HEK293 (cell line): ENCODE data around the gene KCNMB2.

ENCODE experiments used
- CTCF ChIA-PET: fragments of 350-600 bp; formaldehyde crosslinking; extraction: SDS; loops from one replicate; lab custom pipeline; 2021; ENCODE audit warnings: antibody characterized with exemption; lab: Yijun Ruan, JAX
- POLR2A ChIA-PET: fragments of 300-600 bp; formaldehyde crosslinking; extraction: SDS; loops from one replicate; lab custom pipeline; 2020; ENCODE audit warnings: antibody characterized with exemption, inconsistent platforms; lab: Yijun Ruan, JAX
- H3K27ac ChIP-seq: fragments of 200-500 bp; sonication (Bioruptor generic); 2 replicates; pipeline ENCODE4 v1.5.1; 2014; ENCODE audit warnings: low read depth, low read length, control low read depth, inconsistent platforms; ENCODE audit errors: extremely low read depth
- H3K36me3 ChIP-seq, 2 experiments: fragments of 200-500 bp in 1 of 2; sonication (Bioruptor generic) in 1 of 2; 1 replicate in 1 of 2; 2 replicates in 1 of 2; pipeline ENCODE4 v1.5.1; 2014 to 2017; ENCODE audit warnings: inconsistent platforms in 2 of 2, low read length in 2 of 2; ENCODE audit not compliant: control insufficient read depth in 2 of 2, insufficient read depth in 1 of 2
- H3K4me1 ChIP-seq: fragments of 200-500 bp; sonication (Bioruptor generic); 2 replicates; pipeline ENCODE4 v1.5.1; 2014; ENCODE audit warnings: mild to moderate bottlenecking, low read length, inconsistent platforms; ENCODE audit not compliant: control insufficient read depth, insufficient read depth
- H3K4me3 ChIP-seq: 2 replicates; pipeline ENCODE4 v1.5.1; 2011; ENCODE audit warnings: low read depth, mild to moderate bottlenecking, control low read depth, low read length, moderate library complexity
- H3K9me3 ChIP-seq: fragments of 200-500 bp; sonication (Bioruptor generic); 2 replicates; pipeline ENCODE4 v1.5.1; 2014; ENCODE audit warnings: low read depth, low read length, inconsistent platforms; ENCODE audit not compliant: control insufficient read depth, insufficient read depth
- HOXD13 ChIP-seq: sonication (generic); formaldehyde crosslinking; IDR thresholded peaks from 2 replicates; pipeline ENCODE4 v1.8.0; 2022; ENCODE audit warnings: missing genetic modification reagents, borderline replicate concordance
- KLF8 ChIP-seq: fragments of 450-650 bp; formaldehyde crosslinking; IDR thresholded peaks from 2 replicates; pipeline ENCODE4 v1.5.1; 2016; ENCODE audit warnings: missing biosample characterization, missing genetic modification characterization
- SCRT1 ChIP-seq: fragments of 450-650 bp; formaldehyde crosslinking; IDR thresholded peaks from 2 replicates; pipeline ENCODE4 v1.5.1; 2016; ENCODE audit warnings: missing biosample characterization, missing genetic modification characterization, borderline replicate concordance
- TCF7L2 ChIP-seq: IDR thresholded peaks from 2 replicates; pipeline ENCODE4 v1.6.1; 2011; ENCODE audit warnings: low read depth, mild to moderate bottlenecking, inconsistent platforms, low read length, moderate library complexity, borderline replicate concordance
- ZBTB17 ChIP-seq: fragments of 450-650 bp; formaldehyde crosslinking; IDR thresholded peaks from 2 replicates; pipeline ENCODE4 v1.5.1; 2016; ENCODE audit warnings: missing biosample characterization, missing genetic modification characterization
- ZNF341 ChIP-seq: fragments of 450-650 bp; formaldehyde crosslinking; IDR thresholded peaks from 2 replicates; pipeline ENCODE4; 2016; ENCODE audit warnings: low read depth, missing biosample characterization, missing genetic modification characterization
- ZNF366 ChIP-seq: fragments of 450-650 bp; formaldehyde crosslinking; conservative IDR thresholded peaks from 2 replicates; pipeline ENCODE4 v1.5.1; 2016; ENCODE audit warnings: missing biosample characterization, missing genetic modification characterization
- ZNF394 ChIP-seq: fragments of 450-650 bp; formaldehyde crosslinking; IDR thresholded peaks from 2 replicates; pipeline ENCODE4 v1.5.1; 2016; ENCODE audit warnings: missing biosample characterization, missing genetic modification characterization, mild to moderate bottlenecking, moderate library complexity, borderline replicate concordance
- ZNF423 ChIP-seq: fragments of 450-650 bp; formaldehyde crosslinking; IDR thresholded peaks from 2 replicates; pipeline ENCODE4 v1.5.1; 2016; ENCODE audit warnings: missing biosample characterization, missing genetic modification characterization
- ZNF585B ChIP-seq: fragments of 450-650 bp; formaldehyde crosslinking; IDR thresholded peaks from 2 replicates; pipeline ENCODE4 v1.5.1; 2016; ENCODE audit warnings: missing biosample characterization, missing genetic modification characterization
- ZNF768 ChIP-seq: fragments of 450-650 bp; formaldehyde crosslinking; IDR thresholded peaks from 2 replicates; pipeline ENCODE4 v1.5.1; 2018; ENCODE audit warnings: missing biosample characterization, mild to moderate bottlenecking, missing genetic modification characterization
- ZSCAN23 ChIP-seq: fragments of 450-650 bp; formaldehyde crosslinking; IDR thresholded peaks from 2 replicates; pipeline ENCODE4 v1.5.1; 2016; ENCODE audit warnings: missing biosample characterization, missing genetic modification characterization
- TF ChIP-seq, protein P1 (sequence below): fragments of 450-650 bp; formaldehyde crosslinking; IDR thresholded peaks from 2 replicates; pipeline ENCODE4 v1.5.1; 2016; ENCODE audit warnings: missing biosample characterization, missing genetic modification characterization
- TF ChIP-seq, protein P2 (sequence below): fragments of 450-650 bp; formaldehyde crosslinking; IDR thresholded peaks from 2 replicates; pipeline ENCODE4 v1.5.1; 2016; ENCODE audit warnings: missing biosample characterization, missing genetic modification characterization
- TF ChIP-seq, protein P3 (sequence below): fragments of 450-650 bp; formaldehyde crosslinking; IDR thresholded peaks from 2 replicates; pipeline ENCODE4 v1.5.1; 2016; ENCODE audit warnings: missing biosample characterization, missing genetic modification characterization
- TF ChIP-seq, protein P4 (sequence below): fragments of 450-650 bp; formaldehyde crosslinking; conservative IDR thresholded peaks from 2 replicates; pipeline ENCODE4 v1.5.1; 2016; ENCODE audit warnings: low read depth, missing biosample characterization, missing genetic modification characterization
- TF ChIP-seq, protein P5 (sequence below): fragments of 450-650 bp; formaldehyde crosslinking; IDR thresholded peaks from 2 replicates; pipeline ENCODE4 v1.5.1; 2017; ENCODE audit warnings: missing biosample characterization, missing genetic modification characterization
- TF ChIP-seq, protein P6 (sequence below): fragments of 450-650 bp; formaldehyde crosslinking; conservative IDR thresholded peaks from 2 replicates; pipeline ENCODE4 v1.5.1; 2016; ENCODE audit warnings: low read depth, missing biosample characterization, missing genetic modification characterization

KCNMB2 gene

DNA sequence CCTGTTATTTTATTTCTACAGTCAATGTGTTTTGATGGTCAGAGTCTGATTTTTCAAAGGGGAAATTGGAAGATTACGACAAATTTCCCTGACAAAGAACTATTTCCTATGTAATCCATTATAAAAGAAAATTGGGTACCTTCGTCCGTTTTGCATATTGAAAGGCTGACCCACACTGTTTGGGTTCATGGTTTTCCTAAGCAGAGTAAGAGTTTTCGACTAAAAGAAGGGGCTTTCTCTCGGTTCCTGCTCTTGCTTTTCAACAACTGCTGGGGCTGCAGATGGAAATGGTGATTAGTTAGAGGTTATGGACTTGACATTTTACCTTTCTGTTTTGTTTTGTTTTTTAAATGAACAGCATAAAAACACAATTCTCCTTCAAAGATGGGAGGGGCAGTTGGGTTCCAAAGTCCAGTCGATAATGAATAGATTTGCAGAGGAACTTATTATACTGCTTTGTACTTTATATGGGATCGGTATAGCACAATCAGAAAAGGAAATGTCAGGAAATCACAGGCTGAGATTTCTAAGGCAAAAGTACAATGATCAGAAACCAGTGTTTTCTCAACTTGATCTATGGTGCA lies 978 bp downstream of the KCNMB2 start:
- H3K27ac ChIP-seq = no peak overlapping the region
- no peaks in the 10 kb centered on the region for H3K4me1 ChIP-seq
- no peak overlapping the region for H3K4me3 ChIP-seq
- H3K36me3 ChIP-seq = no peaks in the 10 kb centered on the region
- ChIA-PET POLR2A (no interaction called here), CTCF (no interaction called here)
- H3K9me3 ChIP-seq = no peaks in the 10 kb centered on the region
- TF ChIP-seq, protein P1, sequence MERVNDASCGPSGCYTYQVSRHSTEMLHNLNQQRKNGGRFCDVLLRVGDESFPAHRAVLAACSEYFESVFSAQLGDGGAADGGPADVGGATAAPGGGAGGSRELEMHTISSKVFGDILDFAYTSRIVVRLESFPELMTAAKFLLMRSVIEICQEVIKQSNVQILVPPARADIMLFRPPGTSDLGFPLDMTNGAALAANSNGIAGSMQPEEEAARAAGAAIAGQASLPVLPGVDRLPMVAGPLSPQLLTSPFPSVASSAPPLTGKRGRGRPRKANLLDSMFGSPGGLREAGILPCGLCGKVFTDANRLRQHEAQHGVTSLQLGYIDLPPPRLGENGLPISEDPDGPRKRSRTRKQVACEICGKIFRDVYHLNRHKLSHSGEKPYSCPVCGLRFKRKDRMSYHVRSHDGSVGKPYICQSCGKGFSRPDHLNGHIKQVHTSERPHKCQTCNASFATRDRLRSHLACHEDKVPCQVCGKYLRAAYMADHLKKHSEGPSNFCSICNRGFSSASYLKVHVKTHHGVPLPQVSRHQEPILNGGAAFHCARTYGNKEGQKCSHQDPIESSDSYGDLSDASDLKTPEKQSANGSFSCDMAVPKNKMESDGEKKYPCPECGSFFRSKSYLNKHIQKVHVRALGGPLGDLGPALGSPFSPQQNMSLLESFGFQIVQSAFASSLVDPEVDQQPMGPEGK (tag by site-specific recombination) = no peak
- TF ChIP-seq ZNF768 (tag by site-specific recombination) (no peak), ZSCAN23 (tag by site-specific recombination) (no peak)

DNA sequence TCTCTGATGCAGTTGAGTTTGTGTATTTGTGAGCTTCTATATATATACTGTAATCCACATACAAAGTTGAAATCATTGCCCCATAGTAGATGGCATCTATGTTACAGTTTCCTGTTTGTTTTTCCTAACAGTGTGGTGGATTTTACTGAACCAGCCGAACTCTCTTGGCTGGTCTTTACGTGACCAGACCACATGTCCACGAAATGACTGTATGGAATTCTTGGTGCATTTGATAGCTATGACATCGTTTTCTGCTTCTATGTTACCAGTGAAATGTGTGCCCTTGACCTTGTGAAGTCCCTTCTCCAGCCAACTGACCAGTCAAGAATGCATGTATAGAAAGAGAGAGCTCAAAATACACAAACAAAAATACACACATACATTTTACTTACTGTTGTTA lies 1.8 kb downstream of the KCNMB2 start:
- H3K4me1 ChIP-seq = no peaks in the 10 kb centered on the region
- H3K4me3 ChIP-seq = no peak overlapping the region
- POLR2A ChIA-PET = no interaction called here
- H3K27ac ChIP-seq = no peak overlapping the region
- H3K9me3 ChIP-seq = no peaks in the 10 kb centered on the region
- CTCF ChIA-PET = no interaction called here
- H3K36me3 ChIP-seq = no peaks in the 10 kb centered on the region
- TF ChIP-seq ZNF341 (tag by site-specific recombination) (no peak), SCRT1 (tag by site-specific recombination) (no peak), ZNF423 (tag by site-specific recombination) (no peak), TCF7L2 (no peak), ZBTB17 (tag by site-specific recombination) (no peak), HOXD13 (CRISPR knock-in tag) (no peak), ZNF394 (no peak), ZNF366 (tag by site-specific recombination) (no peak), KLF8 (tag by site-specific recombination) (no peak), ZNF585B (no peak)
- TF ChIP-seq, protein P2, sequence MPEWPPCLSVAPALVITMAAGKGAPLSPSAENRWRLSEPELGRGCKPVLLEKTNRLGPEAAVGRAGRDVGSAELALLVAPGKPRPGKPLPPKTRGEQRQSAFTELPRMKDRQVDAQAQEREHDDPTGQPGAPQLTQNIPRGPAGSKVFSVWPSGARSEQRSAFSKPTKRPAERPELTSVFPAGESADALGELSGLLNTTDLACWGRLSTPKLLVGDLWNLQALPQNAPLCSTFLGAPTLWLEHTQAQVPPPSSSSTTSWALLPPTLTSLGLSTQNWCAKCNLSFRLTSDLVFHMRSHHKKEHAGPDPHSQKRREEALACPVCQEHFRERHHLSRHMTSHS (tag by site-specific recombination) = no peak
- TF ChIP-seq, protein P3, sequence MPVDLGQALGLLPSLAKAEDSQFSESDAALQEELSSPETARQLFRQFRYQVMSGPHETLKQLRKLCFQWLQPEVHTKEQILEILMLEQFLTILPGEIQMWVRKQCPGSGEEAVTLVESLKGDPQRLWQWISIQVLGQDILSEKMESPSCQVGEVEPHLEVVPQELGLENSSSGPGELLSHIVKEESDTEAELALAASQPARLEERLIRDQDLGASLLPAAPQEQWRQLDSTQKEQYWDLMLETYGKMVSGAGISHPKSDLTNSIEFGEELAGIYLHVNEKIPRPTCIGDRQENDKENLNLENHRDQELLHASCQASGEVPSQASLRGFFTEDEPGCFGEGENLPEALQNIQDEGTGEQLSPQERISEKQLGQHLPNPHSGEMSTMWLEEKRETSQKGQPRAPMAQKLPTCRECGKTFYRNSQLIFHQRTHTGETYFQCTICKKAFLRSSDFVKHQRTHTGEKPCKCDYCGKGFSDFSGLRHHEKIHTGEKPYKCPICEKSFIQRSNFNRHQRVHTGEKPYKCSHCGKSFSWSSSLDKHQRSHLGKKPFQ (tag by site-specific recombination) = no peak
- TF ChIP-seq, protein P4, sequence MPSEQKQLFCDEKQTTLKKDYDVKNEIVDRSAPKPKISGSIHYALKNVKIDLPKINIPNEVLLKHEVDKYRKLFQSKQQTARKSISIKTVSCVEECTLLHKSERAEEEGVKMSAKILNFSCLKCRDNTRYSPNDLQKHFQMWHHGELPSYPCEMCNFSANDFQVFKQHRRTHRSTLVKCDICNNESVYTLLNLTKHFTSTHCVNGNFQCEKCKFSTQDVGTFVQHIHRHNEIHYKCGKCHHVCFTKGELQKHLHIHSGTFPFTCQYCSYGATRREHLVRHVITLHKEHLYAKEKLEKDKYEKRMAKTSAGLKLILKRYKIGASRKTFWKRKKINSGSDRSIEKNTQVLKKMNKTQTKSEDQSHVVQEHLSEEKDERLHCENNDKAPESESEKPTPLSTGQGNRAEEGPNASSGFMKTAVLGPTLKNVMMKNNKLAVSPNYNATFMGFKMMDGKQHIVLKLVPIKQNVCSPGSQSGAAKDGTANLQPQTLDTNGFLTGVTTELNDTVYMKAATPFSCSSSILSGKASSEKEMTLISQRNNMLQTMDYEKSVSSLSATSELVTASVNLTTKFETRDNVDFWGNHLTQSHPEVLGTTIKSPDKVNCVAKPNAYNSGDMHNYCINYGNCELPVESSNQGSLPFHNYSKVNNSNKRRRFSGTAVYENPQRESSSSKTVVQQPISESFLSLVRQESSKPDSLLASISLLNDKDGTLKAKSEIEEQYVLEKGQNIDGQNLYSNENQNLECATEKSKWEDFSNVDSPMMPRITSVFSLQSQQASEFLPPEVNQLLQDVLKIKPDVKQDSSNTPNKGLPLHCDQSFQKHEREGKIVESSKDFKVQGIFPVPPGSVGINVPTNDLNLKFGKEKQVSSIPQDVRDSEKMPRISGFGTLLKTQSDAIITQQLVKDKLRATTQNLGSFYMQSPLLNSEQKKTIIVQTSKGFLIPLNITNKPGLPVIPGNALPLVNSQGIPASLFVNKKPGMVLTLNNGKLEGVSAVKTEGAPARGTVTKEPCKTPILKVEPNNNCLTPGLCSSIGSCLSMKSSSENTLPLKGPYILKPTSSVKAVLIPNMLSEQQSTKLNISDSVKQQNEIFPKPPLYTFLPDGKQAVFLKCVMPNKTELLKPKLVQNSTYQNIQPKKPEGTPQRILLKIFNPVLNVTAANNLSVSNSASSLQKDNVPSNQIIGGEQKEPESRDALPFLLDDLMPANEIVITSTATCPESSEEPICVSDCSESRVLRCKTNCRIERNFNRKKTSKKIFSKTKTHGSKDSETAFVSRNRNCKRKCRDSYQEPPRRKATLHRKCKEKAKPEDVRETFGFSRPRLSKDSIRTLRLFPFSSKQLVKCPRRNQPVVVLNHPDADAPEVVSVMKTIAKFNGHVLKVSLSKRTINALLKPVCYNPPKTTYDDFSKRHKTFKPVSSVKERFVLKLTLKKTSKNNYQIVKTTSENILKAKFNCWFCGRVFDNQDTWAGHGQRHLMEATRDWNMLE (tag by site-specific recombination) = no peak
- TF ChIP-seq, protein P5, sequence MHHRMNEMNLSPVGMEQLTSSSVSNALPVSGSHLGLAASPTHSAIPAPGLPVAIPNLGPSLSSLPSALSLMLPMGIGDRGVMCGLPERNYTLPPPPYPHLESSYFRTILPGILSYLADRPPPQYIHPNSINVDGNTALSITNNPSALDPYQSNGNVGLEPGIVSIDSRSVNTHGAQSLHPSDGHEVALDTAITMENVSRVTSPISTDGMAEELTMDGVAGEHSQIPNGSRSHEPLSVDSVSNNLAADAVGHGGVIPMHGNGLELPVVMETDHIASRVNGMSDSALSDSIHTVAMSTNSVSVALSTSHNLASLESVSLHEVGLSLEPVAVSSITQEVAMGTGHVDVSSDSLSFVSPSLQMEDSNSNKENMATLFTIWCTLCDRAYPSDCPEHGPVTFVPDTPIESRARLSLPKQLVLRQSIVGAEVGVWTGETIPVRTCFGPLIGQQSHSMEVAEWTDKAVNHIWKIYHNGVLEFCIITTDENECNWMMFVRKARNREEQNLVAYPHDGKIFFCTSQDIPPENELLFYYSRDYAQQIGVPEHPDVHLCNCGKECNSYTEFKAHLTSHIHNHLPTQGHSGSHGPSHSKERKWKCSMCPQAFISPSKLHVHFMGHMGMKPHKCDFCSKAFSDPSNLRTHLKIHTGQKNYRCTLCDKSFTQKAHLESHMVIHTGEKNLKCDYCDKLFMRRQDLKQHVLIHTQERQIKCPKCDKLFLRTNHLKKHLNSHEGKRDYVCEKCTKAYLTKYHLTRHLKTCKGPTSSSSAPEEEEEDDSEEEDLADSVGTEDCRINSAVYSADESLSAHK (tag by site-specific recombination) = no peak
- TF ChIP-seq, protein P6, sequence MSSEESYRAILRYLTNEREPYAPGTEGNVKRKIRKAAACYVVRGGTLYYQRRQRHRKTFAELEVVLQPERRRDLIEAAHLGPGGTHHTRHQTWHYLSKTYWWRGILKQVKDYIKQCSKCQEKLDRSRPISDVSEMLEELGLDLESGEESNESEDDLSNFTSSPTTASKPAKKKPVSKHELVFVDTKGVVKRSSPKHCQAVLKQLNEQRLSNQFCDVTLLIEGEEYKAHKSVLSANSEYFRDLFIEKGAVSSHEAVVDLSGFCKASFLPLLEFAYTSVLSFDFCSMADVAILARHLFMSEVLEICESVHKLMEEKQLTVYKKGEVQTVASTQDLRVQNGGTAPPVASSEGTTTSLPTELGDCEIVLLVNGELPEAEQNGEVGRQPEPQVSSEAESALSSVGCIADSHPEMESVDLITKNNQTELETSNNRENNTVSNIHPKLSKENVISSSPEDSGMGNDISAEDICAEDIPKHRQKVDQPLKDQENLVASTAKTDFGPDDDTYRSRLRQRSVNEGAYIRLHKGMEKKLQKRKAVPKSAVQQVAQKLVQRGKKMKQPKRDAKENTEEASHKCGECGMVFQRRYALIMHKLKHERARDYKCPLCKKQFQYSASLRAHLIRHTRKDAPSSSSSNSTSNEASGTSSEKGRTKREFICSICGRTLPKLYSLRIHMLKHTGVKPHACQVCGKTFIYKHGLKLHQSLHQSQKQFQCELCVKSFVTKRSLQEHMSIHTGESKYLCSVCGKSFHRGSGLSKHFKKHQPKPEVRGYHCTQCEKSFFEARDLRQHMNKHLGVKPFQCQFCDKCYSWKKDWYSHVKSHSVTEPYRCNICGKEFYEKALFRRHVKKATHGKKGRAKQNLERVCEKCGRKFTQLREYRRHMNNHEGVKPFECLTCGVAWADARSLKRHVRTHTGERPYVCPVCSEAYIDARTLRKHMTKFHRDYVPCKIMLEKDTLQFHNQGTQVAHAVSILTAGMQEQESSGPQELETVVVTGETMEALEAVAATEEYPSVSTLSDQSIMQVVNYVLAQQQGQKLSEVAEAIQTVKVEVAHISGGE (tag by site-specific recombination) = no peak
